Nephron (organoid): ENCODE results near the gene DGKZ.
A peak's percentile ranks its signal among the peaks of the same experiment; 100 is the strongest.

Source experiments
- H3K27ac Mint-ChIP-seq, 3 experiments: 2 replicates each; pipeline ENCODE4 v1.8.0; 2020; ENCODE audit warnings: mixed read lengths in 3 of 3, mild to moderate bottlenecking in 2 of 3, moderate library complexity in 1 of 3
- H3K27me3 Mint-ChIP-seq: 2 replicates; pipeline ENCODE4 v1.8.0; 2021; ENCODE audit warnings: low read depth, mild to moderate bottlenecking, moderate library complexity, mixed read lengths
- H3K36me3 Mint-ChIP-seq: 2 replicates; pipeline ENCODE4 v1.8.0; 2020; ENCODE audit warnings: low read depth, mixed read lengths
- H3K4me1 Mint-ChIP-seq: 2 replicates; pipeline ENCODE4 v1.8.0; 2020; ENCODE audit warnings: mixed read lengths
- H3K4me3 Mint-ChIP-seq, 3 experiments: 2 replicates each; pipeline ENCODE4 v1.8.0; 2020; ENCODE audit warnings: mild to moderate bottlenecking in 3 of 3, mixed read lengths in 3 of 3, moderate library complexity in 2 of 3
- H3K9me3 Mint-ChIP-seq: 2 replicates; pipeline ENCODE4 v1.8.0; 2020; ENCODE audit warnings: mixed read lengths
- CTCF ChIP-seq, 3 experiments: fragments of 200-600 bp; sonication (generic); IDR thresholded peaks; one replicate each; pipeline ENCODE4 v1.5.0; 2021; ENCODE audit warnings: antibody characterized with exemption in 3 of 3; ENCODE audit not compliant: unreplicated experiment in 3 of 3

Gene DGKZ

DNA sequence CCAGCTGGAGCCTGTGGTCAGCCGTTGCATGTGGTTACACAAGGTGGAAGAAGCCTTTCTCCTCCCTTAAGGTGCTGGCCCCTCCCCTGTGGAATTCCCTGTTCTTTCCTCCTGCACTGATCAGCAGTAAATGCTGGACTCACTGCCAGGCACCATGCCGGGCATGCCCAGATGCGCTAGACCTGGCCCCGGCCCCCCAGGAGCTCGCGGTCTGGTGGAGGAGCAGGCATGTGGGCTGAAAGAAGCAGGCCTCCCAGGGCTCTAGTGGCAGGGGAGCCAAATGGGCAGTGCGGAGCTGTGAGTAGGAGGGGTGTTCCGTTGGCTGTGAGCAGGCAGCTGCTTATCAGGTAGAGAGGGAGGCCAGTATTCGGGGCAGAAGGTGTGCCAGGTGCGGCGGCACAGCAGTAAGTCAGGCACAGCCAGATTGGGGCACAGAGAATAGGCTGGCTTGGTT lies 10.2 kb downstream of the DGKZ start:
- Mint-ChIP-seq H3K36me3 (no peaks in the 10 kb centered on the region), H3K4me1 (peaks cover 41% of the 10 kb centered on the region), H3K27me3 (no peaks in the 10 kb centered on the region), H3K27ac (peak overlapping the region; percentile 28 to 82 (median 63)), H3K4me3 (no peak overlapping the region), H3K9me3 (no peaks in the 10 kb centered on the region)
- TF ChIP-seq CTCF (IDR thresholded peaks at IDR 0.05; ENCODE audit: unreplicated experiment in 3 of 3) = no peak

- Mint-ChIP-seq H3K4me3 (no peak overlapping the region), H3K27me3 (no peaks in the 10 kb centered on the region), H3K9me3 (no peaks in the 10 kb centered on the region), H3K27ac (no peak overlapping the region), H3K4me1 (peaks cover 40% of the 10 kb centered on the region), H3K36me3 (no peaks in the 10 kb centered on the region)
- TF ChIP-seq CTCF (IDR thresholded peaks at IDR 0.05; ENCODE audit: unreplicated experiment in 3 of 3) = no peak
These were observed 12.7 kb downstream of the DGKZ start for GRCh38 chr11:46359953-46360352.

- H3K4me1 Mint-ChIP-seq = peaks cover 49% of the 10 kb centered on the region
- peak overlapping the region; percentile 72 to 83 (median 74) for H3K27ac Mint-ChIP-seq
- no peaks in the 10 kb centered on the region for H3K27me3 Mint-ChIP-seq
- TF ChIP-seq CTCF (IDR thresholded peaks at IDR 0.05; ENCODE audit: unreplicated experiment in 3 of 3) = no peak
- H3K36me3 Mint-ChIP-seq = no peaks in the 10 kb centered on the region
- peak overlapping the region; percentile 46 to 82 (median 56) for H3K4me3 Mint-ChIP-seq
- H3K9me3 Mint-ChIP-seq = no peaks in the 10 kb centered on the region
These were observed 13.6 kb downstream of the DGKZ start for GRCh38 chr11:46360878-46361277.

DNA sequence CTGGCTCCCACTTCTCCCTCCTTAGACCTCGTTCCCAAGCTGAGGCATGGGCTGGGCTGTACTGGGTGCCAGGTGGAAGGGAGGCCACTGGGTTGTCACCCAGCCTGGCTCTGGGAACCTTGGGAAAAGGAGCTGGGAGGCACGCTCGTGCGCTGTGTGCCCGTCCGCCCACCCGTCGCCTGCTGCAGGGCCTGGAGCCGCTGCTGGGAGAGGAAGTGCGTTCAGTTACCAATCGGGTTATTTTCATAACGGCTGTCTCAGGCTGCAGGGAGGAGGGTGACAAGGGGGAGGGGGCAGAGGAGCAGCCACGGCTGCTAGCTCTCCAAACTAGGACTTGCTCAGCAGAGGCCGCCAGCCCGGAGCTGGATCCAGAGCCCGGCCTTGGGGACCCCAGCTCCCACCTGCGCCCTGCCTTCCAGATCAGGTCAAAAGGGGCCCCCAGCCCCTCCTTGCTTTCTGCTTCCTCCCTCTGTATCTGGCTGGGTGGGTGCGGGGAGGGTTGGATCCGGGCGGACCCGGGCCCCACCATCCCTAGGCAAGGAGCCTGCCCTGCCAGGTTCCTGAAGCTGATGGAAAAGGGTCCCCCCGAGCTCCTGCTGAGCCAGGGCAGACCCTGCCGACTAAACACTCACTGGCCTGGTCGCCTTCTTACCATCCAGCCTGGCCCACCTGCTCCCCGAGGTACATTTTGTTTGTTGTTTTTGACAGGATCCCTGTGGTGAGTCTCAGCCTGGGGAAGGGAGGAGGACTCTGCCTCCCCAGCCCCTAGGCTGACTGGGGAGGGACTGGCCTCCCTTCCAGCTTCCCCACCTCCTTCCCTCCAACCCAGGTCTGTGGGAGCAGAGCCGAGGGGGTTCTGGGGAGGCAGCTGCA lies 14.3 kb downstream of the DGKZ start:
- Mint-ChIP-seq H3K4me1 (peaks cover 45% of the 10 kb centered on the region), H3K4me3 (peak overlapping the region; percentile 46 to 82 (median 56)), H3K36me3 (no peaks in the 10 kb centered on the region), H3K9me3 (no peaks in the 10 kb centered on the region), H3K27ac (peak overlapping the region; percentile 72 to 83 (median 74)), H3K27me3 (no peaks in the 10 kb centered on the region)
- TF ChIP-seq CTCF (IDR thresholded peaks at IDR 0.05; ENCODE audit: unreplicated experiment in 3 of 3) = no peak

GRCh38 chr11:46362156-46363030 lies 15.1 kb downstream of the DGKZ start:
- Mint-ChIP-seq H3K4me1 (peaks cover 45% of the 10 kb centered on the region), H3K9me3 (no peaks in the 10 kb centered on the region), H3K27me3 (no peaks in the 10 kb centered on the region), H3K4me3 (peak overlapping the region; percentile 29 to 74 (median 56)), H3K36me3 (no peaks in the 10 kb centered on the region), H3K27ac (peak overlapping the region; percentile 40 to 84 (median 70))
- no peak for TF ChIP-seq CTCF (IDR thresholded peaks at IDR 0.05; ENCODE audit: unreplicated experiment in 3 of 3)
